HEK293 (cell line): ENCODE measurements around the gene EHD1.

Experiments used
- HOXA7 ChIP-seq: sonication (generic); formaldehyde crosslinking; IDR thresholded peaks from 2 replicates; pipeline ENCODE4 v1.8.1; 2022; ENCODE audit warnings: missing genetic modification reagents, borderline replicate concordance
- KLF10 ChIP-seq: fragments of 450-650 bp; IDR thresholded peaks from 2 replicates; pipeline ENCODE4 v1.5.1; 2018; ENCODE audit warnings: missing biosample characterization, mild to moderate bottlenecking, missing genetic modification characterization
- KLF17 ChIP-seq: fragments of 450-650 bp; formaldehyde crosslinking; IDR thresholded peaks from 2 replicates; pipeline ENCODE4 v1.5.1; 2016; ENCODE audit warnings: missing biosample characterization, missing genetic modification characterization
- KLF8 ChIP-seq: fragments of 450-650 bp; formaldehyde crosslinking; IDR thresholded peaks from 2 replicates; pipeline ENCODE4 v1.5.1; 2016; ENCODE audit warnings: missing biosample characterization, missing genetic modification characterization
- KLF9 ChIP-seq: fragments of 450-650 bp; formaldehyde crosslinking; IDR thresholded peaks from 2 replicates; pipeline ENCODE4 v1.5.1; 2016; ENCODE audit warnings: missing biosample characterization, missing genetic modification characterization, low read depth
- MEIS1 ChIP-seq: sonication (generic); formaldehyde crosslinking; IDR thresholded peaks from 2 replicates; pipeline ENCODE4 v1.8.1; 2022; ENCODE audit warnings: missing genetic modification reagents, mild to moderate bottlenecking, borderline replicate concordance
- PBX3 ChIP-seq: sonication (generic); formaldehyde crosslinking; IDR thresholded peaks from 2 replicates; pipeline ENCODE4 v1.8.1; 2022; ENCODE audit warnings: mild to moderate bottlenecking, moderate library complexity, missing genetic modification reagents
- ZBTB26 ChIP-seq: fragments of 450-650 bp; formaldehyde crosslinking; optimal IDR thresholded peaks from 2 replicates; pipeline ENCODE3; 2016; ENCODE audit warnings: missing biosample characterization, mild to moderate bottlenecking, missing genetic modification characterization
- ZNF174 ChIP-seq: fragments of 450-650 bp; formaldehyde crosslinking; IDR thresholded peaks from 2 replicates; pipeline ENCODE4 v1.5.0; 2017; ENCODE audit warnings: missing biosample characterization, mild to moderate bottlenecking, missing genetic modification characterization
- ZNF2 ChIP-seq: fragments of 450-650 bp; formaldehyde crosslinking; IDR thresholded peaks from 2 replicates; pipeline ENCODE4 v1.5.1; 2016; ENCODE audit warnings: missing biosample characterization, missing genetic modification characterization
- ZNF221 ChIP-seq: fragments of 450-650 bp; formaldehyde crosslinking; IDR thresholded peaks from 2 replicates; pipeline ENCODE4 v1.5.1; 2017; ENCODE audit warnings: missing biosample characterization, missing genetic modification characterization, borderline replicate concordance
- ZNF24 ChIP-seq: fragments of 450-650 bp; formaldehyde crosslinking; IDR thresholded peaks from 2 replicates; pipeline ENCODE4 v1.5.1; 2016; ENCODE audit warnings: missing biosample characterization, missing genetic modification characterization
- ZNF311 ChIP-seq: fragments of 450-650 bp; formaldehyde crosslinking; IDR thresholded peaks from 2 replicates; pipeline ENCODE4 v1.5.1; 2017; ENCODE audit warnings: missing biosample characterization, missing genetic modification characterization, borderline replicate concordance
- ZNF341 ChIP-seq: fragments of 450-650 bp; formaldehyde crosslinking; IDR thresholded peaks from 2 replicates; pipeline ENCODE4; 2016; ENCODE audit warnings: low read depth, missing biosample characterization, missing genetic modification characterization
- ZNF350 ChIP-seq: fragments of 450-650 bp; formaldehyde crosslinking; IDR thresholded peaks from 2 replicates; pipeline ENCODE4 v1.5.0; 2017; ENCODE audit warnings: missing biosample characterization, mild to moderate bottlenecking, missing genetic modification characterization
- ZNF555 ChIP-seq: fragments of 450-650 bp; formaldehyde crosslinking; conservative IDR thresholded peaks from 2 replicates; pipeline ENCODE4 v1.5.1; 2017; ENCODE audit warnings: missing biosample characterization, mild to moderate bottlenecking, missing genetic modification characterization, inconsistent platforms
- ZNF596 ChIP-seq: fragments of 450-650 bp; IDR thresholded peaks from 2 replicates; pipeline ENCODE4 v1.5.0; 2018; ENCODE audit warnings: missing biosample characterization, mild to moderate bottlenecking, missing genetic modification characterization, moderate library complexity
- ZNF624 ChIP-seq: fragments of 450-650 bp; formaldehyde crosslinking; IDR thresholded peaks from 2 replicates; pipeline ENCODE4 v1.5.1; 2017; ENCODE audit warnings: missing biosample characterization, missing genetic modification characterization
- ZNF747 ChIP-seq: fragments of 450-650 bp; formaldehyde crosslinking; IDR thresholded peaks from 2 replicates; pipeline ENCODE4 v1.5.1; 2016; ENCODE audit warnings: missing biosample characterization, missing genetic modification characterization
- ZNF768 ChIP-seq: fragments of 450-650 bp; formaldehyde crosslinking; IDR thresholded peaks from 2 replicates; pipeline ENCODE4 v1.5.1; 2018; ENCODE audit warnings: missing biosample characterization, mild to moderate bottlenecking, missing genetic modification characterization
- ZNF791 ChIP-seq: fragments of 450-650 bp; formaldehyde crosslinking; IDR thresholded peaks from 2 replicates; pipeline ENCODE4 v1.5.1; 2016; ENCODE audit warnings: missing biosample characterization, missing genetic modification characterization
- ZNF843 ChIP-seq: fragments of 450-650 bp; formaldehyde crosslinking; IDR thresholded peaks from 2 replicates; pipeline ENCODE4 v1.5.1; 2016; ENCODE audit warnings: missing biosample characterization, missing genetic modification characterization
- ZSCAN30 ChIP-seq: fragments of 450-650 bp; IDR thresholded peaks from 2 replicates; pipeline ENCODE4 v1.5.1; 2018; ENCODE audit warnings: missing biosample characterization, mild to moderate bottlenecking, missing genetic modification characterization, moderate library complexity
- TF ChIP-seq, protein P1 (sequence below): fragments of 450-650 bp; formaldehyde crosslinking; IDR thresholded peaks from 2 replicates; pipeline ENCODE4 v1.5.1; 2016; ENCODE audit warnings: missing biosample characterization, missing genetic modification characterization, low read depth
- TF ChIP-seq, protein P2 (sequence below): fragments of 450-650 bp; formaldehyde crosslinking; IDR thresholded peaks from 2 replicates; pipeline ENCODE4 v1.5.1; 2017; ENCODE audit warnings: missing biosample characterization, mild to moderate bottlenecking, missing genetic modification characterization, moderate library complexity
- TF ChIP-seq, protein P3 (sequence below): fragments of 450-650 bp; formaldehyde crosslinking; conservative IDR thresholded peaks from 2 replicates; pipeline ENCODE4 v1.5.1; 2016; ENCODE audit warnings: low read depth, missing biosample characterization, missing genetic modification characterization
- TF ChIP-seq, protein P4 (sequence below): fragments of 450-650 bp; formaldehyde crosslinking; IDR thresholded peaks from 2 replicates; pipeline ENCODE4 v1.5.1; 2017; ENCODE audit warnings: missing biosample characterization, missing genetic modification characterization

The EHD1 gene

DNA sequence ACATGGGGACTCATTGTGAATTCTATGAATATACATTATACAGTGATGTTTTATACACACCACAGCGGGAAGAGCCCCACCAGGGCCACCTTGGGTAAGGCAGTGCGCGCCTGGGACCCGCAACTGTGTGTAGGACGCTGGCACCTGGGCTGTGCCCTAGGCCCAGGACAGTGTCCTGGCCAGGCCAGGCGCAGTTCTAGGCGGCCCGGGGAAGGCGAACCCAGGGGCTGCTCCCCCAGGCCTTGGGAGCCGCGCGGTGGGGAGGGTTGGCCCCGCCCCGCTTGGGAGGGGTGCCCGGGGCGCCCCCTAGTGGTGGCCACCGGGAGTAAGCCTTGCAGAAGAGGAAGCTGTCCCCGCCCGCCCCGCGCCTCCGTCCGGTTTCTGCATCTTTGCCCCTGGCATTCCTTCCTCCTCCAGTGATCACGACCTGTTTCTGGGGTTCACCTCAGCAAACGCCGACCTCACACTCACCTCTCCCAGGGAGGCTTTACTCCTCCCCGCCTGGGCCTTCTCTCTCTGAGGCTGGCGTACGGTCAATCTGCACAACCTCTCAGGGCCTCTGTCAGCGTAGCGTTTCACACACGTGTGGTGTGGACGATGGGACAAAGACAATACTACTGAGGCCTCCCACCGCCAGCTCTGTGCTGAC, 9.5 kb upstream of the EHD1 start (continued):
- TF ChIP-seq ZNF555 (tag by site-specific recombination) = no peak
- TF ChIP-seq KLF17 (tag by site-specific recombination) = peak; percentile 43; the same call in 1 of the 2 replicates
- no peak for TF ChIP-seq ZNF768 (tag by site-specific recombination)
- TF ChIP-seq ZNF596 (tag by site-specific recombination) = no peak
- no peak for TF ChIP-seq ZSCAN30 (tag by site-specific recombination)
- 0 out of 2 replicates have a peak, but pooled peaks have one; percentile 16 for TF ChIP-seq ZNF341 (tag by site-specific recombination)
- TF ChIP-seq, protein P1, sequence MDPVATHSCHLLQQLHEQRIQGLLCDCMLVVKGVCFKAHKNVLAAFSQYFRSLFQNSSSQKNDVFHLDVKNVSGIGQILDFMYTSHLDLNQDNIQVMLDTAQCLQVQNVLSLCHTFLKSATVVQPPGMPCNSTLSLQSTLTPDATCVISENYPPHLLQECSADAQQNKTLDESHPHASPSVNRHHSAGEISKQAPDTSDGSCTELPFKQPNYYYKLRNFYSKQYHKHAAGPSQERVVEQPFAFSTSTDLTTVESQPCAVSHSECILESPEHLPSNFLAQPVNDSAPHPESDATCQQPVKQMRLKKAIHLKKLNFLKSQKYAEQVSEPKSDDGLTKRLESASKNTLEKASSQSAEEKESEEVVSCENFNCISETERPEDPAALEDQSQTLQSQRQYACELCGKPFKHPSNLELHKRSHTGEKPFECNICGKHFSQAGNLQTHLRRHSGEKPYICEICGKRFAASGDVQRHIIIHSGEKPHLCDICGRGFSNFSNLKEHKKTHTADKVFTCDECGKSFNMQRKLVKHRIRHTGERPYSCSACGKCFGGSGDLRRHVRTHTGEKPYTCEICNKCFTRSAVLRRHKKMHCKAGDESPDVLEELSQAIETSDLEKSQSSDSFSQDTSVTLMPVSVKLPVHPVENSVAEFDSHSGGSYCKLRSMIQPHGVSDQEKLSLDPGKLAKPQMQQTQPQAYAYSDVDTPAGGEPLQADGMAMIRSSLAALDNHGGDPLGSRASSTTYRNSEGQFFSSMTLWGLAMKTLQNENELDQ = no peak
- no peak for TF ChIP-seq PBX3 (CRISPR knock-in tag)
- no peak for TF ChIP-seq KLF10 (tag by site-specific recombination)
- TF ChIP-seq, protein P2, sequence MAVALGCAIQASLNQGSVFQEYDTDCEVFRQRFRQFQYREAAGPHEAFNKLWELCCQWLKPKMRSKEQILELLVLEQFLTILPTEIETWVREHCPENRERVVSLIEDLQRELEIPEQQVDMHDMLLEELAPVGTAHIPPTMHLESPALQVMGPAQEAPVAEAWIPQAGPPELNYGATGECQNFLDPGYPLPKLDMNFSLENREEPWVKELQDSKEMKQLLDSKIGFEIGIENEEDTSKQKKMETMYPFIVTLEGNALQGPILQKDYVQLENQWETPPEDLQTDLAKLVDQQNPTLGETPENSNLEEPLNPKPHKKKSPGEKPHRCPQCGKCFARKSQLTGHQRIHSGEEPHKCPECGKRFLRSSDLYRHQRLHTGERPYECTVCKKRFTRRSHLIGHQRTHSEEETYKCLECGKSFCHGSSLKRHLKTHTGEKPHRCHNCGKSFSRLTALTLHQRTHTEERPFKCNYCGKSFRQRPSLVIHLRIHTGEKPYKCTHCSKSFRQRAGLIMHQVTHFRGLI = no peak
- peak; percentile 26 for TF ChIP-seq ZBTB26 (tag by site-specific recombination)
- no peak for TF ChIP-seq ZNF624 (tag by site-specific recombination)
- TF ChIP-seq ZNF843 (tag by site-specific recombination) = no peak
- TF ChIP-seq HOXA7 = no peak
- no peak for TF ChIP-seq ZNF221 (tag by site-specific recombination)
- TF ChIP-seq MEIS1 (CRISPR knock-in tag) = no peak
- peak; percentile 58; the same call in 1 of the 2 replicates for TF ChIP-seq KLF9 (tag by site-specific recombination)
- TF ChIP-seq, protein P3, sequence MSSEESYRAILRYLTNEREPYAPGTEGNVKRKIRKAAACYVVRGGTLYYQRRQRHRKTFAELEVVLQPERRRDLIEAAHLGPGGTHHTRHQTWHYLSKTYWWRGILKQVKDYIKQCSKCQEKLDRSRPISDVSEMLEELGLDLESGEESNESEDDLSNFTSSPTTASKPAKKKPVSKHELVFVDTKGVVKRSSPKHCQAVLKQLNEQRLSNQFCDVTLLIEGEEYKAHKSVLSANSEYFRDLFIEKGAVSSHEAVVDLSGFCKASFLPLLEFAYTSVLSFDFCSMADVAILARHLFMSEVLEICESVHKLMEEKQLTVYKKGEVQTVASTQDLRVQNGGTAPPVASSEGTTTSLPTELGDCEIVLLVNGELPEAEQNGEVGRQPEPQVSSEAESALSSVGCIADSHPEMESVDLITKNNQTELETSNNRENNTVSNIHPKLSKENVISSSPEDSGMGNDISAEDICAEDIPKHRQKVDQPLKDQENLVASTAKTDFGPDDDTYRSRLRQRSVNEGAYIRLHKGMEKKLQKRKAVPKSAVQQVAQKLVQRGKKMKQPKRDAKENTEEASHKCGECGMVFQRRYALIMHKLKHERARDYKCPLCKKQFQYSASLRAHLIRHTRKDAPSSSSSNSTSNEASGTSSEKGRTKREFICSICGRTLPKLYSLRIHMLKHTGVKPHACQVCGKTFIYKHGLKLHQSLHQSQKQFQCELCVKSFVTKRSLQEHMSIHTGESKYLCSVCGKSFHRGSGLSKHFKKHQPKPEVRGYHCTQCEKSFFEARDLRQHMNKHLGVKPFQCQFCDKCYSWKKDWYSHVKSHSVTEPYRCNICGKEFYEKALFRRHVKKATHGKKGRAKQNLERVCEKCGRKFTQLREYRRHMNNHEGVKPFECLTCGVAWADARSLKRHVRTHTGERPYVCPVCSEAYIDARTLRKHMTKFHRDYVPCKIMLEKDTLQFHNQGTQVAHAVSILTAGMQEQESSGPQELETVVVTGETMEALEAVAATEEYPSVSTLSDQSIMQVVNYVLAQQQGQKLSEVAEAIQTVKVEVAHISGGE (tag by site-specific recombination) = peak; percentile 40; the same call in 1 of the 2 replicates
- no peak for TF ChIP-seq ZNF2 (tag by site-specific recombination)
- 0 out of 2 replicates have a peak, but pooled peaks have one; percentile 17 for TF ChIP-seq ZNF24 (tag by site-specific recombination)
- peak; percentile 45; the same call in 1 of the 2 replicates for TF ChIP-seq KLF8
- TF ChIP-seq ZNF791 = no peak
- TF ChIP-seq ZNF747 (tag by site-specific recombination) = no peak
- TF ChIP-seq ZNF174 (tag by site-specific recombination) = no peak
- TF ChIP-seq ZNF311 (tag by site-specific recombination) = no peak
- TF ChIP-seq, protein P4, sequence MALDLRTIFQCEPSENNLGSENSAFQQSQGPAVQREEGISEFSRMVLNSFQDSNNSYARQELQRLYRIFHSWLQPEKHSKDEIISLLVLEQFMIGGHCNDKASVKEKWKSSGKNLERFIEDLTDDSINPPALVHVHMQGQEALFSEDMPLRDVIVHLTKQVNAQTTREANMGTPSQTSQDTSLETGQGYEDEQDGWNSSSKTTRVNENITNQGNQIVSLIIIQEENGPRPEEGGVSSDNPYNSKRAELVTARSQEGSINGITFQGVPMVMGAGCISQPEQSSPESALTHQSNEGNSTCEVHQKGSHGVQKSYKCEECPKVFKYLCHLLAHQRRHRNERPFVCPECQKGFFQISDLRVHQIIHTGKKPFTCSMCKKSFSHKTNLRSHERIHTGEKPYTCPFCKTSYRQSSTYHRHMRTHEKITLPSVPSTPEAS (tag by site-specific recombination) = no peak
- TF ChIP-seq ZNF350 (tag by site-specific recombination) = no peak
